Measurements from ENCODE around the gene FLT1. TPM values are rescaled to one million over a fixed set of nuclear protein-coding genes. Genes with fewer than 3 reads are reported as not detected.

FLT1 gene
- total RNA-seq, 2 experiments from 2014 or later = 1.6 to 2.5 TPM

GRCh38 chr13:28385362-28385761 is 109.6 kb downstream of the FLT1 start:
- TF ChIP-seq EZH2phosphoT487 (IDR thresholded peaks at IDR 0.05; ENCODE audit: borderline replicate concordance, low read depth, low read length) = no peak
- TF ChIP-seq CTCF (conservative IDR thresholded peaks at IDR 0.05; ENCODE audit: low read length) = no peak
- H3K27ac ChIP-seq (ENCODE audit: low read depth, low read length, poor library complexity, severe bottlenecking) = no peak overlapping the region

GRCh38 chr13:28384789-28385188 is 110.1 kb downstream of the FLT1 start:
- H3K4me2 ChIP-seq (ENCODE audit: low read length) = no peak overlapping the region
- CTCF ChIA-PET (ENCODE audit: unreplicated experiment) = no interaction called here
- intact Hi-C loops (cut with micrococcal nuclease; ENCODE audit: unreplicated experiment) = no loop called here

More at GRCh38 chr13:28385362-28385761, 109.6 kb downstream of the FLT1 start:
- Histone ChIP-seq H2AFZ (ENCODE audit: low read length) (no peak overlapping the region), H4K20me1 (ENCODE audit: insufficient read depth, low read length) (no peaks in the 10 kb centered on the region), H3K9me3 (ENCODE audit: low read length) (no peaks in the 10 kb centered on the region), H3K36me3 (ENCODE audit: insufficient read depth, low read length) (no peaks in the 10 kb centered on the region), H3K4me3 (ENCODE audit: low read depth, low read length, poor library complexity, severe bottlenecking) (no peak overlapping the region), H3K4me1 (ENCODE audit: insufficient read depth, low read length, poor library complexity, severe bottlenecking) (no peaks in the 10 kb centered on the region), H3K9me2 (ENCODE audit: insufficient read depth, low read length) (no peaks in the 10 kb centered on the region), H3K4me2 (ENCODE audit: low read length) (no peak overlapping the region), H3K79me2 (ENCODE audit: insufficient read depth, low read depth, low read length) (no peaks in the 10 kb centered on the region)
- DNase-seq (ENCODE audit: low spot score) = no peak
- intact Hi-C loops (cut with micrococcal nuclease; ENCODE audit: unreplicated experiment) = no loop called here
- no TSS peak for BruUV-seq (replicated peaks)
- ChIA-PET CTCF (ENCODE audit: unreplicated experiment) (no interaction called here), POLR2A (interaction anchor here (0.6 kb wide), 1 partner anchor 8 kb away, joined by 3 read pairs; no protein-coding TSS in a partner anchor)

More at GRCh38 chr13:28384789-28385188, 110.1 kb downstream of the FLT1 start:
- Histone ChIP-seq H3K4me1 (ENCODE audit: insufficient read depth, low read length, poor library complexity, severe bottlenecking) (no peaks in the 10 kb centered on the region), H3K9me3 (ENCODE audit: low read length) (no peaks in the 10 kb centered on the region), H3K27ac (ENCODE audit: low read depth, low read length, poor library complexity, severe bottlenecking) (no peak overlapping the region), H4K20me1 (ENCODE audit: insufficient read depth, low read length) (no peaks in the 10 kb centered on the region), H3K4me3 (ENCODE audit: low read depth, low read length, poor library complexity, severe bottlenecking) (no peak overlapping the region), H3K79me2 (ENCODE audit: insufficient read depth, low read depth, low read length) (no peaks in the 10 kb centered on the region), H2AFZ (ENCODE audit: low read length) (no peak overlapping the region), H3K36me3 (ENCODE audit: insufficient read depth, low read length) (no peaks in the 10 kb centered on the region), H3K9me2 (ENCODE audit: insufficient read depth, low read length) (no peaks in the 10 kb centered on the region)
- no peak for TF ChIP-seq EZH2phosphoT487 (IDR thresholded peaks at IDR 0.05; ENCODE audit: borderline replicate concordance, low read depth, low read length)
- no peak for TF ChIP-seq CTCF (conservative IDR thresholded peaks at IDR 0.05; ENCODE audit: low read length)
- BruUV-seq (replicated peaks) = no TSS peak
- POLR2A ChIA-PET = interaction anchor here (0.6 to 0.7 kb wide), 2 partner anchors 9 to 259 kb away, joined by 3 read pairs; no protein-coding TSS in a partner anchor
- no peak for DNase-seq (ENCODE audit: low spot score)

Measured in OCI-LY7 (cell line).